NOMO-1 (cell line): Measurements from ENCODE around the gene CDCA3.

Source experiments
- DNase-seq, 2 experiments: peaks; one replicate each; lab custom pipeline; 2025; ENCODE audit not compliant: unreplicated experiment in 2 of 2; lab: John Stamatoyannopoulos, UW

CDCA3 gene

GRCh38 chr12:6834873-6835272 lies 16.2 kb downstream of the CDCA3 start:
- DNase-seq: no peak

GRCh38 chr12:6834254-6834653 lies 16.8 kb downstream of the CDCA3 start:
- no peak for DNase-seq

GRCh38 chr12:6833189-6833890 lies 17.7 kb downstream of the CDCA3 start:
- DNase-seq: no peak

GRCh38 chr12:6832125-6832524 lies 19.0 kb downstream of the CDCA3 start:
- no peak for DNase-seq

- no peak for DNase-seq
Observed at GRCh38 chr12:6831450-6831995, 19.6 kb downstream of the CDCA3 start.

GRCh38 chr12:6830999-6831398 lies 20.1 kb downstream of the CDCA3 start:
- DNase-seq: no peak

GRCh38 chr12:6830286-6830890 lies 20.7 kb downstream of the CDCA3 start:
- DNase-seq: no peak

GRCh38 chr12:6829536-6830220 lies 21.4 kb downstream of the CDCA3 start:
- DNase-seq: no peak

GRCh38 chr12:6828781-6829535 lies 22.1 kb downstream of the CDCA3 start:
- no peak for DNase-seq

- DNase-seq: no peak
Observed at GRCh38 chr12:6827982-6828780, 22.9 kb downstream of the CDCA3 start, which contains the start of gene P3H3. TSS of gene P3H3 (plus strand) at chr12:6828407. CDS start at chr12:6828441, 34 bp downstream.

- no peak for DNase-seq
Observed at GRCh38 chr12:6827437-6827911, 23.6 kb downstream of the CDCA3 start.

GRCh38 chr12:6826734-6827436 lies 24.2 kb downstream of the CDCA3 start:
- no peak for DNase-seq

- DNase-seq: no peak
Observed at GRCh38 chr12:6826125-6826733, 24.9 kb downstream of the CDCA3 start.

- DNase-seq: peak; percentile 62 to 67
Observed at GRCh38 chr12:6825398-6826124, 25.5 kb downstream of the CDCA3 start.

GRCh38 chr12:6824901-6825381 lies 26.1 kb downstream of the CDCA3 start:
- no peak for DNase-seq

GRCh38 chr12:6824085-6824775 lies 26.9 kb downstream of the CDCA3 start:
- no peak for DNase-seq
